GM19023 (cell line): ENCODE results near the gene C11orf58.

ENCODE experiments used
- ATAC-seq: cut with Tn5 transposase; IDR thresholded peaks from one replicate; pipeline ENCODE4 v1.9.1; 2021; ENCODE audit warnings: mild to moderate bottlenecking, moderate library complexity; ENCODE audit not compliant: unreplicated experiment

The C11orf58 gene

GRCh38 chr11:16767137-16767536, 28.7 kb downstream of the C11orf58 start:
- ATAC-seq: no peak

GRCh38 chr11:16767957-16768356, 29.5 kb downstream of the C11orf58 start:
- no peak for ATAC-seq

- no peak for ATAC-seq
Observed at GRCh38 chr11:16769386-16769785, 30.9 kb downstream of the C11orf58 start.

- ATAC-seq: no peak
Observed at GRCh38 chr11:16770016-16770415, 31.6 kb downstream of the C11orf58 start.

DNA sequence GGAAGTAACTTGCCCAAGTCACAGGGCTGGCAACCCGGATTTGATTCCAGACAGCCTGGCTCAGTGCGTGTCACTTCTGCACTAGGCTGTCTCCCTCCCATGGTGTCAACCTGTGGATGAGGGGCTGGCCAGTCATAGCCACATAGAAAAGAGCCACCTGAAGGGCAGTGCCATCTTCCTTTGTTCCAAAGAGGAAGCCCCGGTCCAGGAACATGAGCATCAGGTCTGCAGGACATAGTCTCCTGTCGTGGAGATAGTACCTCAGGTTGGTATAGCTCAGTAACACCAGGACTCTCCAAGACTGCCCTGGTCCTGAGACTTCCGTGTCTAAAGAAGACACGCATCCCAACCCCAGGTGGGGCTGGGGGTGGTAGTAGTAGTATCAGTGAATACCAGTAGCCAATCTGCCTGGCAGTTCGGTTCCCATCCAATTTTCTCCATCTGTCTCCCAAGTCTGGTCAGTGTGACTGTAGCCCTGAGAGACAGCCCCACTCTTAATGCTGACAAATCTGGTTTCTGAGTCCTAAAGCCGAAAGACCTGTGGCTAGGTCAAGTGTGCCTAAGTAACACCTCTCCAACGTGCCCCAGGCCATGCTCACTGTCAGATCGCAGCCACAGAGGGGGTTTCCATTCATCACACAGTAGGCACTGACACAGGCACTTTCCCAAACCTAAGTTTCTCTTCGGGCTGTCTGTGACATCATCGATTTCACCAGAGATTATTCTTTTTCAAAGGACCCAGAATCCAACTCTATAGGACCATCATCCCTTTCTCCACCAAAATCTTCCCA, 33.1 kb downstream of the C11orf58 start:
- ATAC-seq: no peak

- no peak for ATAC-seq
Observed at GRCh38 chr11:16772141-16772512, 33.7 kb downstream of the C11orf58 start.

GRCh38 chr11:16773981-16774935, 35.8 kb downstream of the C11orf58 start:
- ATAC-seq: no peak

- ATAC-seq: no peak
Observed at GRCh38 chr11:16774936-16775613, 36.6 kb downstream of the C11orf58 start.

DNA sequence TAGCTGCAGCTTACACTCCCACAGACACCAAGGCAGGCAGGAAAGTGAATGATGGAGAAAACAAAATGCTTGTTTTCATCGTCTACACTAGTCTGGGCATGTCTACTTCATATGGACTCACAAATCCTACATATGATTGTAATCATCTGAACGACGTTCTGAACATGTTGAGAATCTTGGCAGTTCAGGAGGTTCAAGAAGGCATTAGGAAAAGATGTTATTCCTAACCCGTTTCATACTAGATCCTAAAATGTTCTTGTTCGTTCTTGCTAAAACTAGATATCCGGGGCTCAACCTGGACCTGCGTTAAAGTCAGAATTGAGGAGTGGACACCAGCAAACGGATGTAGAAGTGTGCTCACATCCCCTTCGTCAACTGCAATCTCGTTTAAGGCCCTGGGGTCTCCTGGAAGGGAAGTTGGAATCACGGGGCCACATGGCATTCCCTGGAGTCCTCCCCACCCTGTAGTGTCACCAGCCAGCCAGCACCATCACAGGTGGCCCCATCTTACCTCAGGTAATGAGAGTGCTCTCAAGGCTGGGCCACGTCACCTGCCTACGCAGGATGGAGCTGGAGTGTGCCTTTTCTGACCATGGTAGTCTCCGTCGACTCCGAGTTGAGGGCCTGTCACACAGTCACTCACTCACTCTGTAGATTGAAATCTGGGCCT, 37.3 kb downstream of the C11orf58 start:
- no peak for ATAC-seq

- no peak for ATAC-seq
Observed at GRCh38 chr11:16776711-16777612, 38.5 kb downstream of the C11orf58 start.

DNA sequence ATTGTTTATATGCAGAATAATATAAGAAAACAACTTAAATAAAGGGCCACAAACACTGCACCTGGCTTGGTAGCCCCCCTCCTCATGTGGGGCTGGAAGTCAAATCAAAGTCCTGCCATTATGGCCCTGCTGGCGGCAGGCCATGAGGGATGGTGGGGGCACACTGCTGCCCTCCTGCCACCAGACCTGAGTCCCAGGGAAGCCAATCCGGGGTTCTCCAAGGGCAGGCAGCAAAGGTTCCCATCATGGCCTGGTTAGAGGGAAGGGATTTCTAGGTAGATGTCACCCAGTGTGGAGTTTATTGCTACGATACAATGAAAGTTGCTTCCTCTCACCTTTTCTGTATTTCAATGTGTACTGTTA, 39.1 kb downstream of the C11orf58 start:
- no peak for ATAC-seq

DNA sequence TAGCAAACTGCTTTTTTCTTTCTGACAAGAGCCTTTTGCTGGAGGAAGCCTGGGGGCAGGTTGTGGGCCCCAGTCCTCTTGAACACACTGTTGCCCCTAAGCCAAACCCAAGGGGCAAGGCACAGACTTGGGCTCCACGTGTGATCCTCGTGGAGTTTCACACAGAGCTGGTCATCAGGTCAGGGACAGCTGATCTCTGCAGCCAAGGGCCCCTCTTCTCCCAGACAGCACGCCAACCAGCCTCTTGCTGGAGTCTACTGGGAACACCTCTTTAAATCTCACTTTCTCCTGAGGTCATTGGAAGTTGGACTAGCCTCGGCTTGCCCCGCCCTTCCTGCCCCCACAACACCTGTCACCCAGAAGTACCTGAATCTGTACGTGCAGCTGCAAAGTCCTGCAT, 39.8 kb downstream of the C11orf58 start:
- ATAC-seq: no peak

- no peak for ATAC-seq
Observed at GRCh38 chr11:16778876-16779275, 40.4 kb downstream of the C11orf58 start.

DNA sequence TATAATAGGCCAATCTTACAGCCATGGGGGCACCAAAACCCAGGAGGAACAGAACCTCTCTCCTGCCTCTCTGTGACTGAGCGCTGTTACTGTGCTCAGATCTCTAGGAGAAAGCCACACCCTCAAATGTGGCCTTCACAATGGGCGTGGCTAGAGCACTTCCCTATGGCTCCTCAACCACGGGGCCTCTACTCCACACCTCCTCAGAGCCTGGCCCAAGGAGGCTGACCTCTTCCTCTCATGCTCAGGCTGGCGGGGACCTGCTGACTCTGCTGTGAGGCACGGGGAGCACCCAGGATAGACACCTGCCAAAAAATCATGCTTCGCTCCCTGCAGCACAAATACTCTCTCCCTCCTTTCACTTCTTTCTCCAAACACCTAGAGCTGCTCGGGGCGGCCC, 41.0 kb downstream of the C11orf58 start:
- no peak for ATAC-seq

DNA sequence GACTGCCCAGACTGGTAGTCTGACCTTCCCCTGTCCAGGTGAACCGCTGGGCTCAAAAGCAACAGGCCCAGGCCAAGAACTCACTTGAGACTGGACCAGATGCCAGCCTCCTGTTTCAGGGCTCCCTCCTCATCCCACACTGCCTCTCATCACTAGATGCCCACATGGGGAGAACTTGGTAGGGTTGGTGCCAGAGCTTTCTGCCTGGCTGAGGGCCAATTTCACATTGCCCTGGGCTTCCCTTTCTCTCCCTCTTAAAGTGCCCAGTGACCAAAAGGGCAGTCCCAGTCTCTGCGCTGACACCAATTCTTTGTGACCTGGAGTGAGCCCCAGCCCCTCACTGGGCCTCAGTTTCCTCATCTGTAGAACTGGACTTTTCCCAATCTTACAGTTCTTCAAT, 41.7 kb downstream of the C11orf58 start:
- ATAC-seq: no peak

GRCh38 chr11:16780698-16781550, 42.5 kb downstream of the C11orf58 start:
- ATAC-seq: no peak

DNA sequence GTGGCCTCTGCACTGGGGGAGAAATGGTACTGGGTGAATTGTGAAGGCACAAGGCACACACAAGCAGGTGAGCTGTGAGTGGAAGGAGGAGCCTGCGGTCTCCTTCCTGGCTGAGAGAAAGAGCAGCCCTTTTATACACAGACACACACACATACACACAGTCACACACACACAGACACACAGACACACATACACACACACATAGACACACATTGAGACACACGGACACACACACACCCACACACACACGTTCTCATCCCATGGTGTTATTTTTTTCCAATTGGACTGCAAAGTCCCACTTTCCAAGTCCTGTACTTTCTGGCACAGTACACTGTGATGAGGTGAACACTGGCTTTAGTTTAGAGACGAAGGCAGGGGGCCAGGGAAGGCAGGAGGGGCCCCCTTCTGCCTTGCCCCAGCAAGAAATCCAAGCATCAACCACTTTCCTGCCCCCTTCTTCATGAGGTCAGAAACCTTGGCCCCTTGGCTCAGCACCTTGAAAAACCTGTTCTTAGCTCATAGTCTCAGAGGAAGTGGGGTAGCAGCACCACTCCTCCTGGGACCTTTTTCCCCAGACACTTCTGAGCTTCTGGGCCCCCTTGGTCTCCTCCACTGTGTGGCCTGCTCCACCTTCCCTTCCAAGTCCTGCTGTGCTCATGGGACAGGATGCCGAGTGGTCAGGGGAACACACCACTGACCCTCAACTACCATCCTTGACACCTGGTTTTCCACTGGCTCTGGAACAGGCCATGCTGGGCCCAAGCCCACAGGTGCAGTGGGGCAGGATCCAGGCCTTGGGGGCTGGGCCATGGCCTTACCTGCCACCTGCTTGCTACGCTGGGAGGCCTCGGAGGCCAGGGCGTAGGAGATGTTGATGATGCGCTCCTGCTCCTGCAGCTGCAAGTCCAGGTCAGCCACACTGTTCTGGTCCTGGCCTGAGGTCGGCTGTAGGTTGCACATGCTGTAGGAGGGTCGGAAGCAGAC, 43.8 kb downstream of the C11orf58 start:
- ATAC-seq: no peak

- ATAC-seq: no peak
Observed at GRCh38 chr11:16783321-16783801, 44.9 kb downstream of the C11orf58 start.
